Muscle layer of colon (tissue), 2 donors: ENCODE results near the gene TMUB2.

Experiments
- H3K27ac ChIP-seq: one replicate; pipeline ENCODE4 v1.7.0; 2013; ENCODE audit warnings: low read depth, mild to moderate bottlenecking, low read length, moderate library complexity
- H3K27me3 ChIP-seq, 2 donors: one replicate each; pipeline ENCODE4 v1.7.0; 2013; ENCODE audit warnings: low read length in 2 of 2, mild to moderate bottlenecking in 2 of 2; ENCODE audit not compliant: insufficient read depth in 2 of 2, control insufficient read depth in 1 of 2
- H3K36me3 ChIP-seq: one replicate; pipeline ENCODE4 v1.7.0; 2013; ENCODE audit warnings: mild to moderate bottlenecking, low read length; ENCODE audit not compliant: insufficient read depth
- H3K4me1 ChIP-seq: one replicate; pipeline ENCODE4 v1.7.0; 2013; ENCODE audit warnings: mild to moderate bottlenecking, low read length; ENCODE audit not compliant: insufficient read depth
- H3K4me3 ChIP-seq, 2 donors: one replicate each; pipeline ENCODE4 v1.7.0; 2013; ENCODE audit warnings: low read length in 2 of 2, low read depth in 1 of 2, mild to moderate bottlenecking in 1 of 2, moderate library complexity in 1 of 2
- H3K9ac ChIP-seq: one replicate; pipeline ENCODE4 v1.7.0; 2013; ENCODE audit warnings: low read length
- H3K9me3 ChIP-seq: one replicate; pipeline ENCODE4 v1.7.0; 2013; ENCODE audit warnings: mild to moderate bottlenecking, low read length
- donor health status: abdominal sarcoma.
- donor health status: Adenocarcinoma of cecum.

The TMUB2 gene

GRCh38 chr17:44197980-44198720 is 11.4 kb downstream of the TMUB2 start:
- no peaks in the 10 kb centered on the region for H3K9me3 ChIP-seq
- peak overlapping the region; percentile 88 for H3K27ac ChIP-seq
- H3K4me3 ChIP-seq = peak overlapping the region; percentile 66 to 72
- H3K36me3 ChIP-seq = peaks cover 37% of the 10 kb centered on the region
- peak overlapping the region; percentile 85 for H3K9ac ChIP-seq
- no peaks in the 10 kb centered on the region for H3K27me3 ChIP-seq
- peaks cover 25% of the 10 kb centered on the region for H3K4me1 ChIP-seq

GRCh38 chr17:44198721-44199552 is 12.2 kb downstream of the TMUB2 start:
- Histone ChIP-seq H3K4me1 (peaks cover 25% of the 10 kb centered on the region), H3K27me3 (no peaks in the 10 kb centered on the region), H3K36me3 (peaks cover 30% of the 10 kb centered on the region), H3K9me3 (no peaks in the 10 kb centered on the region), H3K4me3 (peak overlapping the region; percentile 66 to 72), H3K9ac (peak overlapping the region; percentile 85), H3K27ac (peak overlapping the region; percentile 88)

- H3K9ac ChIP-seq = peak within 1 kb of the TSS; percentile 85
- H3K9me3 ChIP-seq = no peaks in the 10 kb centered on the region
These were observed 13.0 kb downstream of the TMUB2 start, which contains the start of gene ATXN7L3 for GRCh38 chr17:44199553-44200477. Gene ATXN7L3, minus strand, starts transcription at chr17:44199884. Its CDS starts 1,814 bp downstream, at chr17:44198070.

GRCh38 chr17:44200478-44201155 is 13.8 kb downstream of the TMUB2 start:
- peaks cover 25% of the 10 kb centered on the region for H3K4me1 ChIP-seq
- no peaks in the 10 kb centered on the region for H3K27me3 ChIP-seq
- H3K9me3 ChIP-seq = no peaks in the 10 kb centered on the region
- H3K9ac ChIP-seq = peak overlapping the region; percentile 69
- H3K36me3 ChIP-seq = peaks cover 14% of the 10 kb centered on the region
- peak overlapping the region; percentile 65 to 71 for H3K4me3 ChIP-seq
- H3K27ac ChIP-seq = peak overlapping the region; percentile 96

More at GRCh38 chr17:44199553-44200477, 13.0 kb downstream of the TMUB2 start, which contains the start of gene ATXN7L3:
- Histone ChIP-seq H3K36me3 (peaks cover 22% of the 10 kb centered on the region), H3K4me3 (peak within 1 kb of the TSS; percentile 71 to 72), H3K27me3 (no peaks in the 10 kb centered on the region), H3K4me1 (peaks cover 25% of the 10 kb centered on the region), H3K27ac (peak within 1 kb of the TSS; percentile 96)

- Histone ChIP-seq H3K9ac (no peak overlapping the region), H3K4me1 (peaks cover 16% of the 10 kb centered on the region)
These were observed 16.0 kb downstream of the TMUB2 start for GRCh38 chr17:44202756-44203155.

GRCh38 chr17:44203731-44204440 is 17.1 kb downstream of the TMUB2 start:
- Histone ChIP-seq H3K4me3 (no peak overlapping the region), H3K4me1 (peaks cover 8% of the 10 kb centered on the region), H3K36me3 (peaks cover 20% of the 10 kb centered on the region), H3K9ac (no peak overlapping the region), H3K27me3 (no peaks in the 10 kb centered on the region), H3K27ac (no peak overlapping the region), H3K9me3 (no peaks in the 10 kb centered on the region)

More at GRCh38 chr17:44202756-44203155, 16.0 kb downstream of the TMUB2 start:
- no peaks in the 10 kb centered on the region for H3K9me3 ChIP-seq
- H3K4me3 ChIP-seq = no peak overlapping the region
- no peaks in the 10 kb centered on the region for H3K27me3 ChIP-seq
- peaks cover 8% of the 10 kb centered on the region for H3K36me3 ChIP-seq
- H3K27ac ChIP-seq = no peak overlapping the region

- H3K4me3 ChIP-seq = no peak overlapping the region
- H3K9ac ChIP-seq = no peak overlapping the region
- peaks cover 8% of the 10 kb centered on the region for H3K4me1 ChIP-seq
- no peak overlapping the region for H3K27ac ChIP-seq
- H3K27me3 ChIP-seq = no peaks in the 10 kb centered on the region
- no peaks in the 10 kb centered on the region for H3K9me3 ChIP-seq
- H3K36me3 ChIP-seq = peaks cover 25% of the 10 kb centered on the region
These were observed 17.7 kb downstream of the TMUB2 start for GRCh38 chr17:44204441-44204882.

GRCh38 chr17:44205962-44206824 is 19.4 kb downstream of the TMUB2 start:
- H3K9me3 ChIP-seq = no peaks in the 10 kb centered on the region
- no peak overlapping the region for H3K27ac ChIP-seq
- no peaks in the 10 kb centered on the region for H3K27me3 ChIP-seq
- H3K36me3 ChIP-seq = peaks cover 35% of the 10 kb centered on the region
- H3K4me3 ChIP-seq = no peak overlapping the region
- peaks cover 13% of the 10 kb centered on the region for H3K4me1 ChIP-seq
- no peak overlapping the region for H3K9ac ChIP-seq

- Histone ChIP-seq H3K9ac (no peak overlapping the region), H3K9me3 (no peaks in the 10 kb centered on the region), H3K4me1 (peaks cover 12% of the 10 kb centered on the region), H3K27ac (no peak overlapping the region), H3K4me3 (no peak overlapping the region), H3K36me3 (peaks cover 41% of the 10 kb centered on the region), H3K27me3 (no peaks in the 10 kb centered on the region)
These were observed 20.0 kb downstream of the TMUB2 start for GRCh38 chr17:44206825-44207155.
